C4-2B (cell line): ENCODE results near the gene ATP9A.

Source experiments
- ZFX ChIP-seq: fragments of 450-650 bp; IDR thresholded peaks from 2 replicates; pipeline ENCODE4 v1.6.1; 2017
- TF ChIP-seq, protein P1 (sequence below): fragments of 450-650 bp; conservative IDR thresholded peaks from 2 replicates; pipeline ENCODE4 v1.5.1; 2017; ENCODE audit warnings: mild to moderate bottlenecking

DNA sequence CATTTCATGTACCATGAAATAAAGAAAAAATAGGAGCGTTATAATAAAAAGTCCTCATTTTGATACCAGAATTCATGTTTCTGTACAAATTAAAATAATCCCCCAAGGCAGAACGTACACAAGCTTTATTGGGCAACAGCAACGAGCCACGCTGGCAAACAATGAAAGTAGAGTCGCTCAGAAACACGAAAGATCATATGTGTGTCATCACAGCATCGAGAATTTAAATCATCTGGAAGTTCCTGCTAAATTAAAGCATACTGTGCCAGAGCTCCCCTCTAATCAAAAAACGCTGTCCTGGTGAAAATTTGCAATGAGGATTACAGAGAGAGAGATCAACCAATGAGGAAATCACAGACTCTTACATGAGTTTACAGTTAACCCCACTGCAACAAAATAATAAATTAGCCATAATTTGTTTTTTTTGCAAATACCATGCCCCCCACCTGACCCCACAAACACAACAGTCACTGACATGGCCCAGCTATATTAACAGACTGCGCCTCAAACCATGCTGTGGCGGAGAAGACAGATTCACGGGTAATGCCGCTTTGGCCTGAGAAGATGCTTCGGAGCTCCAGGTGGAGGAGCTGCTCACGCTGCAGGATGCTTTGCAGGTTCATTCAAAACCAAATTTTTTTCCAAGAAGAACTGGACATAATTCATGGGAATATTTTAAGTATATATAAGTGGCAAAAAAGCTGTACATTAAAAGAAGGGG is 171.4 kb downstream of the ATP9A start:
- TF ChIP-seq, protein P1, sequence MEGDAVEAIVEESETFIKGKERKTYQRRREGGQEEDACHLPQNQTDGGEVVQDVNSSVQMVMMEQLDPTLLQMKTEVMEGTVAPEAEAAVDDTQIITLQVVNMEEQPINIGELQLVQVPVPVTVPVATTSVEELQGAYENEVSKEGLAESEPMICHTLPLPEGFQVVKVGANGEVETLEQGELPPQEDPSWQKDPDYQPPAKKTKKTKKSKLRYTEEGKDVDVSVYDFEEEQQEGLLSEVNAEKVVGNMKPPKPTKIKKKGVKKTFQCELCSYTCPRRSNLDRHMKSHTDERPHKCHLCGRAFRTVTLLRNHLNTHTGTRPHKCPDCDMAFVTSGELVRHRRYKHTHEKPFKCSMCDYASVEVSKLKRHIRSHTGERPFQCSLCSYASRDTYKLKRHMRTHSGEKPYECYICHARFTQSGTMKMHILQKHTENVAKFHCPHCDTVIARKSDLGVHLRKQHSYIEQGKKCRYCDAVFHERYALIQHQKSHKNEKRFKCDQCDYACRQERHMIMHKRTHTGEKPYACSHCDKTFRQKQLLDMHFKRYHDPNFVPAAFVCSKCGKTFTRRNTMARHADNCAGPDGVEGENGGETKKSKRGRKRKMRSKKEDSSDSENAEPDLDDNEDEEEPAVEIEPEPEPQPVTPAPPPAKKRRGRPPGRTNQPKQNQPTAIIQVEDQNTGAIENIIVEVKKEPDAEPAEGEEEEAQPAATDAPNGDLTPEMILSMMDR: no peak
- no peak for TF ChIP-seq ZFX
